ENCODE results near the gene SELENBP1.

DNA sequence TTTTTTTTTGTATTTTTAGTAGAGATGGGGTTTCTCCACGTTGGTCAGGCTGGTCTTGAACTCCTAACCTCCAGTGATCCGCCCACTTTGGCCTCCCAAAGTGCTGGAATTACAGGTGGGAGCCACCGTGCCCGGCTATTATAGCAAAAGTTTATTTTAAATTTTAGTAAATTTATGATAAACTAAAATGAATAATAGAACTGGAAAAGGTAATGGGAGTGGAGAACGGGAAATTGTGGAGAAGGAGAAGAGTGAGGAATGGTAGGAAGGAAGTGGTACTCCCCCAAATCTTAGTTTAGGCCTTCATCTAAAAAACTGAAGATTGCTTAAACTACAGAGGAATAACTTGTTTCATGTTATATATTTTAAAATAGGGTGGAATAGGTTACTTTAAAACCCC, 37.7 kb downstream of the SELENBP1 start:
- TF ChIP-seq, protein P1, sequence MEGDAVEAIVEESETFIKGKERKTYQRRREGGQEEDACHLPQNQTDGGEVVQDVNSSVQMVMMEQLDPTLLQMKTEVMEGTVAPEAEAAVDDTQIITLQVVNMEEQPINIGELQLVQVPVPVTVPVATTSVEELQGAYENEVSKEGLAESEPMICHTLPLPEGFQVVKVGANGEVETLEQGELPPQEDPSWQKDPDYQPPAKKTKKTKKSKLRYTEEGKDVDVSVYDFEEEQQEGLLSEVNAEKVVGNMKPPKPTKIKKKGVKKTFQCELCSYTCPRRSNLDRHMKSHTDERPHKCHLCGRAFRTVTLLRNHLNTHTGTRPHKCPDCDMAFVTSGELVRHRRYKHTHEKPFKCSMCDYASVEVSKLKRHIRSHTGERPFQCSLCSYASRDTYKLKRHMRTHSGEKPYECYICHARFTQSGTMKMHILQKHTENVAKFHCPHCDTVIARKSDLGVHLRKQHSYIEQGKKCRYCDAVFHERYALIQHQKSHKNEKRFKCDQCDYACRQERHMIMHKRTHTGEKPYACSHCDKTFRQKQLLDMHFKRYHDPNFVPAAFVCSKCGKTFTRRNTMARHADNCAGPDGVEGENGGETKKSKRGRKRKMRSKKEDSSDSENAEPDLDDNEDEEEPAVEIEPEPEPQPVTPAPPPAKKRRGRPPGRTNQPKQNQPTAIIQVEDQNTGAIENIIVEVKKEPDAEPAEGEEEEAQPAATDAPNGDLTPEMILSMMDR (conservative IDR thresholded peaks at IDR 0.05; ENCODE audit: low read depth, low read length) = no peak
- TF ChIP-seq EZH2 (IDR thresholded peaks at IDR 0.05; ENCODE audit: low read length, unreplicated experiment) = no peak
